ENCODE results near the gene ERH.

GRCh38 chr14:69366069-69366468 lies 32.0 kb downstream of the ERH start:
- TF ChIP-seq CTCF (conservative IDR thresholded peaks at IDR 0.05; ENCODE audit: low read length) (no peak), EZH2phosphoT487 (IDR thresholded peaks at IDR 0.05; ENCODE audit: borderline replicate concordance, low read depth, low read length) (no peak)

Measured in OCI-LY7 (cell line).